ENCODE results near the gene OOSP4B.
"Not testable (repeated sequence)": the region's sequence is repeated elsewhere in the genome, so short reads cannot be mapped to it uniquely, and the experiment has no call there.

- TF ChIP-seq CTCF (conservative IDR thresholded peaks at IDR 0.05; ENCODE audit: low read depth, low read length); POLR2A (IDR thresholded peaks at IDR 0.05; ENCODE audit: low read depth, low read length); BHLHE40 (IDR thresholded peaks at IDR 0.05; ENCODE audit: low read depth, low read length); CHD1 (IDR thresholded peaks at IDR 0.05; ENCODE audit: low read depth, low read length); RAD21 (IDR thresholded peaks at IDR 0.05; ENCODE audit: low read length): not testable (repeated sequence)
Observed at GRCh38 chr11:60050839-60051238, 33.9 kb downstream of the OOSP4B start.
